Measurements from ENCODE around the gene GFER. TPM values are rescaled to one million over a fixed set of nuclear protein-coding genes. Genes with fewer than 3 reads are reported as not detected.

The GFER gene
- total RNA-seq, 2 donors from 2014 or later: 13.2 to 35.9 TPM

DNA sequence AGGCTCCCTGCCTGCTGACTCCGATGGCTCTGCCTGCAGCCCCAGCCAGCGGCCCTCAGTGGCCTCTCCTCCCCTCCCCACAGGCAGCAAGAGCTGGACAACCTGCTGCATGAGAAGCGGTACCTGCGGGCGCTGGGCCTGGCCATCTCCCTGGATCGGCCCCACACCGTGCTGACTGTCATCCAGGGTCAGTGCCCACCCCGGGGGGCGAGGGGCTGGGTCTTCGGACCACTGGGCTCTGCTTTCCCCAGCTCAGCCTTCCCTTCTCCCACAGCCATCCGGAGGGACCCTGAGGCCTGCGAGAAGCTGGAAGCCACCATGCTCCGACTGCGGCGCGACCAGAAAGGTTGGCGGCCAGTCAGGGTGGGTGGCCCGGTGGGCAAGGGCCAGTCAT, 6.1 kb upstream of the GFER start:
- DNase-seq: no peak
- 83 to 92% methylated on average over 1 to 15 of the region's 18 CpGs for WGBS, 2 donors
- peaks cover 54% of the 10 kb centered on the region for H3K4me1 ChIP-seq
- no peak for ATAC-seq
- no peak overlapping the region for H3K27ac ChIP-seq
- H3K36me3 ChIP-seq (replicated peaks in 1 of 2; ENCODE audit: insufficient read depth in 1 of 2, low read depth in 2 of 2): peaks cover 0 to 20% of the 10 kb centered on the region in 2 donors
- TF ChIP-seq POLR2A (IDR thresholded peaks at IDR 0.05): no peak
- intact Hi-C loops (cut with DNase I): no loop called here
- H3K9me3 ChIP-seq: no peaks in the 10 kb centered on the region
- no peak overlapping the region for H3K4me3 ChIP-seq
- no peaks in the 10 kb centered on the region for H3K27me3 ChIP-seq

DNA sequence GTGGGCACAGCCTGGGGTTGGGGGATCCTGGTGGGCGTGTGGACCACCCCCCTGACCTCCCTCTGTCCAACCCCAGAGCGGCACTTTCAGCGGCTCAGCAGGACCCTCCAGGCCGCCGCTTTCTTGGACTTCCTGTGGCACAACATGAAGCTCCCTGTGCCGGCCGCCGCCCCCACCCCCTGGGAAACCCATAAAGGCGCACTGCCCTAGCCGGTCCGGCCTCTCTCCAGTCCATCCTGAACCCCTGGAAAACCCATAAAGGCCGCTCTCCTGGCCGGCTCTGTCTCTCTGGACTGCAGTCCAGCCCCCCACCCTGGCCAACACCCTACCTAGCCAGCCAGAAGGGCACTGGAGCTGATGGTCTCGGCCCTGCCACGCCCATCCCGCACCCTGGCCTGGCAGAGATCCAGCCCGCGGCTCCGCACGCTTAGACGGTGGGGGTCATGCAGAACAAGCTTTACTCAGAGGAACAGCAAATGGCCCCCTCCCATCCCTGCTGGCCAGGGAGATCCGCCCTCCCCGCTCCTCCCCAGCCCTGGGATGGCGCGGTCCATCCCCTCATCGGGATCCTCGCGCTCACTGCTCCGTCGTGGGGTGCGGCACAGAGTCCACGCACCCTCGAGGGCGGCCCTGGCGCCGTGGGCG, 5.4 kb upstream of the GFER start:
- Histone ChIP-seq H3K36me3 (replicated peaks in 1 of 2; ENCODE audit: insufficient read depth in 1 of 2, low read depth in 2 of 2) (peaks cover 0 to 20% of the 10 kb centered on the region in 2 donors), H3K27ac (peak overlapping the region in 3 of 4 donors; percentile 52 to 78 (median 74)), H3K27me3 (no peaks in the 10 kb centered on the region), H3K4me3 (peak overlapping the region in 1 of 2 donors; percentile 16), H3K9me3 (no peaks in the 10 kb centered on the region), H3K4me1 (peaks cover 54% of the 10 kb centered on the region)
- TF ChIP-seq, protein P1, sequence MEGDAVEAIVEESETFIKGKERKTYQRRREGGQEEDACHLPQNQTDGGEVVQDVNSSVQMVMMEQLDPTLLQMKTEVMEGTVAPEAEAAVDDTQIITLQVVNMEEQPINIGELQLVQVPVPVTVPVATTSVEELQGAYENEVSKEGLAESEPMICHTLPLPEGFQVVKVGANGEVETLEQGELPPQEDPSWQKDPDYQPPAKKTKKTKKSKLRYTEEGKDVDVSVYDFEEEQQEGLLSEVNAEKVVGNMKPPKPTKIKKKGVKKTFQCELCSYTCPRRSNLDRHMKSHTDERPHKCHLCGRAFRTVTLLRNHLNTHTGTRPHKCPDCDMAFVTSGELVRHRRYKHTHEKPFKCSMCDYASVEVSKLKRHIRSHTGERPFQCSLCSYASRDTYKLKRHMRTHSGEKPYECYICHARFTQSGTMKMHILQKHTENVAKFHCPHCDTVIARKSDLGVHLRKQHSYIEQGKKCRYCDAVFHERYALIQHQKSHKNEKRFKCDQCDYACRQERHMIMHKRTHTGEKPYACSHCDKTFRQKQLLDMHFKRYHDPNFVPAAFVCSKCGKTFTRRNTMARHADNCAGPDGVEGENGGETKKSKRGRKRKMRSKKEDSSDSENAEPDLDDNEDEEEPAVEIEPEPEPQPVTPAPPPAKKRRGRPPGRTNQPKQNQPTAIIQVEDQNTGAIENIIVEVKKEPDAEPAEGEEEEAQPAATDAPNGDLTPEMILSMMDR (IDR thresholded peaks at IDR 0.05): no peak
- TF ChIP-seq POLR2A (IDR thresholded peaks at IDR 0.05): no peak
- DNase-seq (no peak), ATAC-seq (no peak)
- intact Hi-C loops (cut with DNase I): no loop called here
- 49 to 100% methylated on average over 2 to 34 of the region's 37 CpGs for WGBS, 2 donors

DNA sequence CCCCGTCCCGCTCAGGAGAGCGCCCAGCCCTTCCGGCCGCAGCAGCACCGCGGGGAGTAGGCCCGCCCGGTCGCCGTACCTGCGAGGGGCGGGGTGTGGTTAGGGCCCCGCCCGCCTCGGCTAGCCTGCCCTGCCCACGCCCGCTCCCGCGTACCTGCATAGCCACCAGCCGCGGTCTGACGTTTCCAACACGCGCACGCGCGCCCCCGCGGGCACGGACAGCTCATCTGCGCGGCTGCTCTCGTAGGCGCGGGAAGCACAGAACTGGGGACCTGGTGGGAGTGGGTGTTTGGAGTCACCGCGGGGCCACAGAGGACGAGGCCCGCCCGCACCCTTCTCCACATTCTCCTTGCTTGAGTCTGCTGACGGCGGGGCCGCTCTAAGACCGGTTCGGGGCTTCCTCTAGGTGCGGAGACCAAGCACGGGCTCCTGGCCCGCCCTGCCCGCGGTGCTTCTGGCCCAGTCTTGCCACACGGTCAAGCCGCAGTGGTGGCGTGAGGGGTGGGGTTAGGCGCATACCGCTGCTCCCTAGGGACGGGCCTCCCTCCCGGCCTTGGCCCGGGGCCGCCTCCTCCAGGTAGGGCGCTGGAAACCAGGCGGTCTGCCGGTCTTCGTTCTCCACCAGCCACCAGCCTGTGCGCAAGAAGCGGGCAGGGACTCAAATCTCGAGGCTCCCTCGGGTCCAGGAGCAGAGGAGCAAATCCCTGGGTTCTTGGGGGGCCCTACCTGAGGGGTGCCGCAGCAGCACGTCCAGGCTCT, 4.5 kb upstream of the GFER start:
- Histone ChIP-seq H3K4me3 (peak overlapping the region in 1 of 2 donors; percentile 16), H3K4me1 (peaks cover 52% of the 10 kb centered on the region), H3K27ac (peak overlapping the region; percentile 2 to 78 (median 63)), H3K36me3 (replicated peaks in 1 of 2; ENCODE audit: insufficient read depth in 1 of 2, low read depth in 2 of 2) (peaks cover 0 to 20% of the 10 kb centered on the region in 2 donors), H3K9me3 (no peaks in the 10 kb centered on the region), H3K27me3 (no peaks in the 10 kb centered on the region)
- intact Hi-C loops (cut with DNase I): no loop called here
- peak; percentile 55 to 75 (median 74) for TF ChIP-seq POLR2A (IDR thresholded peaks at IDR 0.05)
- TF ChIP-seq, protein P1 (IDR thresholded peaks at IDR 0.05): no peak
- peak; percentile 87 to 91 (median 90) for DNase-seq
- WGBS, 2 donors: 6 to 24% methylated on average over 6 to 66 of the region's 70 CpGs
- peak; percentile 67 for ATAC-seq

DNA sequence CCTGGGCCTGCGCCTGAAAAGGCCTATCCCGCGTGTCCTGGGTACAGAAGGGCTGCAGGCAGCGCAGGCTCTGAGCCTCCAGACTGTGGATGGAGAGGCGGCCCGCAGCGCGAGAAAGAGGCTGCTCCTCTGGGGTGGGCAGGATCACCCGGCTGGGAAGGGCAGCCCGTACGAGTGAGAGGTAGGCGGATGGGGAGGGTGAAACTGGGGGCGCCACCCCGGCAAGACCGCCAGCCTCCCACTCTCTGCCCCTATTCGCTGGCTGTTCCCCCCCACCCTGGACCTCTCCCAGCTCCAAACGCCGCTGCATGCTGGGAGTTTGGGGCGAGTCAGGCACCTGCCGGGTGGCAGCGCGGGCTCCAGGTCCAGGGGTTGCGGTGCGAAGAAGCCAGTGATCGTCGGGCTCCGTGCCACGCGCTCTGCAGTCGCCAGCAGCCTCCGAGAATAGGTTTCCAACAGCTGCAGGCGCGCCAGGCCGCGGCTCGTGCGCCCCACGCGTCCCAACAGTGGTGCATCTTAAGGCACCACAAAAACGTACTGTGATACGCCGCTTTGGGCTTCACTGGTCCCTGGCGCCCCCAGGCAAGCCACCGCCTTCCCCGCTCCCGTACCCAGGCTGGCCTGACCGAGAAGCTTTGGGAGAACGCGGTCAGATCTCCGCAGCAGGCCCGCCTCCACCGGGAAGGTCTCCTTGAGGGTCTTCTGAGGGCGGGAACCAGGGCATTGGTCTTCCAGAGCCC, 3.8 kb upstream of the GFER start:
- DNase-seq: peak in 2 of 4 donors; percentile 53 to 57
- Histone ChIP-seq H3K27me3 (no peaks in the 10 kb centered on the region), H3K4me3 (no peak overlapping the region)

More for the DNA sequence above, 3.8 kb upstream of the GFER start:
- intact Hi-C loops (cut with DNase I): no loop called here
- no peak for TF ChIP-seq POLR2A (IDR thresholded peaks at IDR 0.05)
- TF ChIP-seq, protein P1 (IDR thresholded peaks at IDR 0.05): no peak
- ATAC-seq: no peak
- 11 to 36% methylated on average over 7 to 52 of the region's 53 CpGs for WGBS, 2 donors
- Histone ChIP-seq H3K27ac (peak overlapping the region in 3 of 4 donors; percentile 52 to 78 (median 74)), H3K36me3 (replicated peaks in 1 of 2; ENCODE audit: insufficient read depth in 1 of 2, low read depth in 2 of 2) (peaks cover 0 to 16% of the 10 kb centered on the region in 2 donors), H3K4me1 (peaks cover 60% of the 10 kb centered on the region), H3K9me3 (no peaks in the 10 kb centered on the region)

Measured in body of pancreas (tissue), 4 donors.